ENCODE measurements around the gene NRXN3. TPM values are rescaled to one million over a fixed set of nuclear protein-coding genes. Genes with fewer than 3 reads are reported as not detected.

Gene NRXN3
- total and polyA plus RNA-seq, 2 experiments from 2014 or later: 1.0 to 1.8 TPM

- TF ChIP-seq ZNF331 (CRISPR knock-in tag; IDR thresholded peaks at IDR 0.05; ENCODE audit: low read depth) (no peak), EZH2 (IDR thresholded peaks at IDR 0.05; ENCODE audit: low read depth, unreplicated experiment) (no peak), JUNB (IDR thresholded peaks at IDR 0.05; ENCODE audit: unreplicated experiment) (no peak)
- TF ChIP-seq, protein P1, sequence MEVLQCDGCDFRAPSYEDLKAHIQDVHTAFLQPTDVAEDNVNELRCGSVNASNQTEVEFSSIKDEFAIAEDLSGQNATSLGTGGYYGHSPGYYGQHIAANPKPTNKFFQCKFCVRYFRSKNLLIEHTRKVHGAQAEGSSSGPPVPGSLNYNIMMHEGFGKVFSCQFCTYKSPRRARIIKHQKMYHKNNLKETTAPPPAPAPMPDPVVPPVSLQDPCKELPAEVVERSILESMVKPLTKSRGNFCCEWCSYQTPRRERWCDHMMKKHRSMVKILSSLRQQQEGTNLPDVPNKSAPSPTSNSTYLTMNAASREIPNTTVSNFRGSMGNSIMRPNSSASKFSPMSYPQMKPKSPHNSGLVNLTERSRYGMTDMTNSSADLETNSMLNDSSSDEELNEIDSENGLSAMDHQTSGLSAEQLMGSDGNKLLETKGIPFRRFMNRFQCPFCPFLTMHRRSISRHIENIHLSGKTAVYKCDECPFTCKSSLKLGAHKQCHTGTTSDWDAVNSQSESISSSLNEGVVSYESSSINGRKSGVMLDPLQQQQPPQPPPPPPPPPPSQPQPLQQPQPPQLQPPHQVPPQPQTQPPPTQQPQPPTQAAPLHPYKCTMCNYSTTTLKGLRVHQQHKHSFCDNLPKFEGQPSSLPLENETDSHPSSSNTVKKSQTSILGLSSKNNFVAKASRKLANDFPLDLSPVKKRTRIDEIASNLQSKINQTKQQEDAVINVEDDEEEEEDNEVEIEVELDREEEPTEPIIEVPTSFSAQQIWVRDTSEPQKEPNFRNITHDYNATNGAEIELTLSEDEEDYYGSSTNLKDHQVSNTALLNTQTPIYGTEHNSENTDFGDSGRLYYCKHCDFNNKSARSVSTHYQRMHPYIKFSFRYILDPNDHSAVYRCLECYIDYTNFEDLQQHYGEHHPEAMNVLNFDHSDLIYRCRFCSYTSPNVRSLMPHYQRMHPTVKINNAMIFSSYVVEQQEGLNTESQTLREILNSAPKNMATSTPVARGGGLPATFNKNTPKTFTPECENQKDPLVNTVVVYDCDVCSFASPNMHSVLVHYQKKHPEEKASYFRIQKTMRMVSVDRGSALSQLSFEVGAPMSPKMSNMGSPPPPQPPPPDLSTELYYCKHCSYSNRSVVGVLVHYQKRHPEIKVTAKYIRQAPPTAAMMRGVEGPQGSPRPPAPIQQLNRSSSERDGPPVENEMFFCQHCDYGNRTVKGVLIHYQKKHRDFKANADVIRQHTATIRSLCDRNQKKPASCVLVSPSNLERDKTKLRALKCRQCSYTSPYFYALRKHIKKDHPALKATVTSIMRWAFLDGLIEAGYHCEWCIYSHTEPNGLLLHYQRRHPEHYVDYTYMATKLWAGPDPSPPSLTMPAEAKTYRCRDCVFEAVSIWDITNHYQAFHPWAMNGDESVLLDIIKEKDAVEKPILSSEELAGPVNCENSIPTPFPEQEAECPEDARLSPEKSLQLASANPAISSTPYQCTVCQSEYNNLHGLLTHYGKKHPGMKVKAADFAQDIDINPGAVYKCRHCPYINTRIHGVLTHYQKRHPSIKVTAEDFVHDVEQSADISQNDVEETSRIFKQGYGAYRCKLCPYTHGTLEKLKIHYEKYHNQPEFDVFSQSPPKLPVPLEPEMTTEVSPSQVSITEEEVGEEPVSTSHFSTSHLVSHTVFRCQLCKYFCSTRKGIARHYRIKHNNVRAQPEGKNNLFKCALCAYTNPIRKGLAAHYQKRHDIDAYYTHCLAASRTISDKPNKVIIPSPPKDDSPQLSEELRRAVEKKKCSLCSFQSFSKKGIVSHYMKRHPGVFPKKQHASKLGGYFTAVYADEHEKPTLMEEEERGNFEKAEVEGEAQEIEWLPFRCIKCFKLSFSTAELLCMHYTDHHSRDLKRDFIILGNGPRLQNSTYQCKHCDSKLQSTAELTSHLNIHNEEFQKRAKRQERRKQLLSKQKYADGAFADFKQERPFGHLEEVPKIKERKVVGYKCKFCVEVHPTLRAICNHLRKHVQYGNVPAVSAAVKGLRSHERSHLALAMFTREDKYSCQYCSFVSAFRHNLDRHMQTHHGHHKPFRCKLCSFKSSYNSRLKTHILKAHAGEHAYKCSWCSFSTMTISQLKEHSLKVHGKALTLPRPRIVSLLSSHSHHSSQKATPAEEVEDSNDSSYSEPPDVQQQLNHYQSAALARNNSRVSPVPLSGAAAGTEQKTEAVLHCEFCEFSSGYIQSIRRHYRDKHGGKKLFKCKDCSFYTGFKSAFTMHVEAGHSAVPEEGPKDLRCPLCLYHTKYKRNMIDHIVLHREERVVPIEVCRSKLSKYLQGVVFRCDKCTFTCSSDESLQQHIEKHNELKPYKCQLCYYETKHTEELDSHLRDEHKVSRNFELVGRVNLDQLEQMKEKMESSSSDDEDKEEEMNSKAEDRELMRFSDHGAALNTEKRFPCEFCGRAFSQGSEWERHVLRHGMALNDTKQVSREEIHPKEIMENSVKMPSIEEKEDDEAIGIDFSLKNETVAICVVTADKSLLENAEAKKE (CRISPR knock-in tag; IDR thresholded peaks at IDR 0.05): no peak
- TF ChIP-seq, protein P2, sequence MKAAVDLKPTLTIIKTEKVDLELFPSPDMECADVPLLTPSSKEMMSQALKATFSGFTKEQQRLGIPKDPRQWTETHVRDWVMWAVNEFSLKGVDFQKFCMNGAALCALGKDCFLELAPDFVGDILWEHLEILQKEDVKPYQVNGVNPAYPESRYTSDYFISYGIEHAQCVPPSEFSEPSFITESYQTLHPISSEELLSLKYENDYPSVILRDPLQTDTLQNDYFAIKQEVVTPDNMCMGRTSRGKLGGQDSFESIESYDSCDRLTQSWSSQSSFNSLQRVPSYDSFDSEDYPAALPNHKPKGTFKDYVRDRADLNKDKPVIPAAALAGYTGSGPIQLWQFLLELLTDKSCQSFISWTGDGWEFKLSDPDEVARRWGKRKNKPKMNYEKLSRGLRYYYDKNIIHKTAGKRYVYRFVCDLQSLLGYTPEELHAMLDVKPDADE (IDR thresholded peaks at IDR 0.05): no peak
Observed at GRCh38 chr14:78752518-78753188, 582.5 kb downstream of the NRXN3 start (continued).

GRCh38 chr14:78754059-78754458 lies 583.9 kb downstream of the NRXN3 start:
- Histone ChIP-seq H3K4me1 (ENCODE audit: insufficient read depth) (peaks cover 8% of the 10 kb centered on the region), H3F3A (replicated peaks; ENCODE audit: low read depth) (no peaks in the 10 kb centered on the region), H3K27me3 (ENCODE audit: insufficient read depth) (no peaks in the 10 kb centered on the region), H3K27ac (ENCODE audit: low read depth) (no peak overlapping the region), H3K9me2 (ENCODE audit: insufficient read depth) (no peaks in the 10 kb centered on the region), H3K4me2 (no peak overlapping the region), H2AFZ (no peak overlapping the region), H3K4me3 (no peak overlapping the region), H3K79me2 (replicated peaks; ENCODE audit: insufficient read depth) (no peaks in the 10 kb centered on the region), H4K20me1 (replicated peaks; ENCODE audit: insufficient read depth) (no peaks in the 10 kb centered on the region), H3K36me3 (ENCODE audit: insufficient read depth) (no peaks in the 10 kb centered on the region)
- peaks cover 3% of the 10 kb centered on the region for H3K27me3 Mint-ChIP-seq (ENCODE audit: insufficient read depth, low read depth, poor library complexity)
- DNase-seq (ENCODE audit: low spot score): no peak
- no peak overlapping the region for H3K4me3 Mint-ChIP-seq
- no peaks in the 10 kb centered on the region; the same call in 2 of the 3 replicates for H3K9me3 Mint-ChIP-seq
- no peak overlapping the region for H3K27ac Mint-ChIP-seq
- ATAC-seq: no peak
- no peaks in the 10 kb centered on the region for H3K36me3 Mint-ChIP-seq (ENCODE audit: low read depth)
- H3K4me1 Mint-ChIP-seq: peaks cover 18% of the 10 kb centered on the region; the same call in 2 of the 3 replicates
- TF ChIP-seq ZNF114 (CRISPR knock-in tag; IDR thresholded peaks at IDR 0.05) (no peak), EZH2phosphoT487 (IDR thresholded peaks at IDR 0.05; ENCODE audit: unreplicated experiment) (no peak), EZH2 (IDR thresholded peaks at IDR 0.05; ENCODE audit: low read depth, unreplicated experiment) (no peak), JUNB (IDR thresholded peaks at IDR 0.05; ENCODE audit: unreplicated experiment) (no peak), STAT1 (IDR thresholded peaks at IDR 0.05; ENCODE audit: unreplicated experiment) (no peak), CTCF (conservative IDR thresholded peaks at IDR 0.05; ENCODE audit: low read depth in 2 of 2) (no peak), POLR2AphosphoS5 (IDR thresholded peaks at IDR 0.05; ENCODE audit: low read depth) (no peak), ZNF331 (CRISPR knock-in tag; IDR thresholded peaks at IDR 0.05; ENCODE audit: low read depth) (no peak), CREB1 (CRISPR knock-in tag; IDR thresholded peaks at IDR 0.05; ENCODE audit: low read depth) (no peak)
- TF ChIP-seq, protein P3, sequence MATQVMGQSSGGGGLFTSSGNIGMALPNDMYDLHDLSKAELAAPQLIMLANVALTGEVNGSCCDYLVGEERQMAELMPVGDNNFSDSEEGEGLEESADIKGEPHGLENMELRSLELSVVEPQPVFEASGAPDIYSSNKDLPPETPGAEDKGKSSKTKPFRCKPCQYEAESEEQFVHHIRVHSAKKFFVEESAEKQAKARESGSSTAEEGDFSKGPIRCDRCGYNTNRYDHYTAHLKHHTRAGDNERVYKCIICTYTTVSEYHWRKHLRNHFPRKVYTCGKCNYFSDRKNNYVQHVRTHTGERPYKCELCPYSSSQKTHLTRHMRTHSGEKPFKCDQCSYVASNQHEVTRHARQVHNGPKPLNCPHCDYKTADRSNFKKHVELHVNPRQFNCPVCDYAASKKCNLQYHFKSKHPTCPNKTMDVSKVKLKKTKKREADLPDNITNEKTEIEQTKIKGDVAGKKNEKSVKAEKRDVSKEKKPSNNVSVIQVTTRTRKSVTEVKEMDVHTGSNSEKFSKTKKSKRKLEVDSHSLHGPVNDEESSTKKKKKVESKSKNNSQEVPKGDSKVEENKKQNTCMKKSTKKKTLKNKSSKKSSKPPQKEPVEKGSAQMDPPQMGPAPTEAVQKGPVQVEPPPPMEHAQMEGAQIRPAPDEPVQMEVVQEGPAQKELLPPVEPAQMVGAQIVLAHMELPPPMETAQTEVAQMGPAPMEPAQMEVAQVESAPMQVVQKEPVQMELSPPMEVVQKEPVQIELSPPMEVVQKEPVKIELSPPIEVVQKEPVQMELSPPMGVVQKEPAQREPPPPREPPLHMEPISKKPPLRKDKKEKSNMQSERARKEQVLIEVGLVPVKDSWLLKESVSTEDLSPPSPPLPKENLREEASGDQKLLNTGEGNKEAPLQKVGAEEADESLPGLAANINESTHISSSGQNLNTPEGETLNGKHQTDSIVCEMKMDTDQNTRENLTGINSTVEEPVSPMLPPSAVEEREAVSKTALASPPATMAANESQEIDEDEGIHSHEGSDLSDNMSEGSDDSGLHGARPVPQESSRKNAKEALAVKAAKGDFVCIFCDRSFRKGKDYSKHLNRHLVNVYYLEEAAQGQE (IDR thresholded peaks at IDR 0.05; ENCODE audit: unreplicated experiment): no peak

All from GM23338 (cell line).